ENCODE results near the gene ZNF277.

ZNF277 gene

DNA sequence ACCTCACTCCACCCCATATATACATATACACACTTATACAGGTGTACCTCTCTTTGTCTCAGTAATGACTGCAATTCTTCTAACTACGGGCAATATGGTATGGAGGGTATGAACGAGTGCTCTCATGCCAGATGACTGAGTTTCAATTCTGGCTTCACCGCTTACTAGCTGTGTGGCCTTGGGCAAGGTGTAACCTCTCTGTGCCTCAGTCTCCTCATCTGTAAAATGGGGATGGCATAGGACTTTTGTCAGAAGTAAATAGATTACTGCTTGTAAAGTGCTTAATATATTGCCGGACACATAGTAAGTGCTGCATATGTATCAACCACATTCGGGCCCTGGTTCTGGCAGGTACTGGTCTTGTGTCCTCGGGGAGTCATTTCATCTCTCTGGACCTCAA is 183.7 kb downstream of the ZNF277 start:
- DNase-seq: no peak

DNA sequence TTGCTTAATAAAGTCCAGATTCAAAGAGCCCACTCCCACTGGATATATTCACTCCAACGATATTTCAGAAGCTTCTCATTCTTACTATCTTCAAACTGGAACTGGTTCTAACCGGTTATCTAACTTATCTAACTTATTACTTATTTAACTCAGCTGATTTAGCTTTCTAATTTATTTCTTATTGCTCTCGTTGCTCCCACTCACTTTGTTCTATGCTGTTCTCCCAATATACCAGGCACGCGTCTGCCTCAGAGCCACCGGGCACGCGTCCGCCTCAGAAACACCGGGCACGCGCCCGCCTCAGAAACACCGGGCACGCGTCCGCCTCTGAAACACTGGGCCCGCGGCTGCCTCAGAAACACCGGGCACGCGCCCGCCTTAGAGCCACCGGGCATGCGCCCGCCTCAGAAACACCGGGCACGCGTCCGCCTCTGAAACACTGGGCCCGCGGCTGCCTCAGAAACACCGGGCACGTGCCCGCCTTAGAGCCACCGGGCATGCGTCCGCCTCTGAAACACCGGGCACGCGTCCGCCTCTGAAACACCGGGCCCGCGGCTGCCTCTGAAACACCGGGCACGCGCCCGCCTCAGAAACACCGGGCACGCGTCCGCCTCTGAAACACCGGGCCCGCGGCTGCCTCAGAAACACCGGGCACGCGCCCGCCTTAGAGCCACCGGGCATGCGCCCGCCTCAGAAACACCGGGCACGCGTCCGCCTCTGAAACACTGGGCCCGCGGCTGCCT is 184.8 kb downstream of the ZNF277 start:
- DNase-seq: peak in 43 of 58 donors; percentile 4 to 77 (median 29)

GRCh38 chr7:112391841-112392286 is 185.4 kb downstream of the ZNF277 start:
- peak in 48 of 58 donors; percentile 4 to 77 (median 42) for DNase-seq

All from anterior cingulate cortex (tissue), 58 donors.